HepG2 (cell line): ENCODE data around the gene VARS2. TPM values are rescaled to one million over a fixed set of nuclear protein-coding genes. Genes with fewer than 3 reads are reported as not detected.

Source experiments
- CENPT ChIP-seq: sonication (generic); formaldehyde crosslinking; IDR thresholded peaks from 2 replicates; pipeline ENCODE4 v1.8.0; 2022; ENCODE audit warnings: low read depth, mild to moderate bottlenecking, moderate library complexity, missing genetic modification reagents
- ELF4 ChIP-seq: sonication (generic); formaldehyde crosslinking; IDR thresholded peaks from 2 replicates; pipeline ENCODE4 v1.5.0; 2020; ENCODE audit warnings: missing genetic modification reagents, mild to moderate bottlenecking, moderate library complexity, borderline replicate concordance
- MTF1 ChIP-seq: sonication (generic); formaldehyde crosslinking; IDR thresholded peaks from 2 replicates; pipeline ENCODE4 v1.5.0; 2020; ENCODE audit warnings: missing genetic modification reagents
- PAF1 ChIP-seq: IDR thresholded peaks from 2 replicates; pipeline ENCODE4 v1.6.1; 2016; ENCODE audit warnings: missing genetic modification reagents, missing compliant biosample characterization
- SAFB2 ChIP-seq: sonication (generic); formaldehyde crosslinking; IDR thresholded peaks from 2 replicates; pipeline ENCODE4 v1.5.1; 2020; ENCODE audit warnings: missing genetic modification reagents, low read depth, mild to moderate bottlenecking, borderline replicate concordance
- TOPORS ChIP-seq: sonication (generic); formaldehyde crosslinking; IDR thresholded peaks from 2 replicates; pipeline ENCODE4 v1.8.0; 2023; ENCODE audit warnings: mild to moderate bottlenecking, missing genetic modification reagents
- XRCC5 ChIP-seq: fragments of 200-400 bp; formaldehyde crosslinking; optimal IDR thresholded peaks from 2 replicates; pipeline ENCODE3; 2017; ENCODE audit warnings: mild to moderate bottlenecking, low read length
- ZNF713 ChIP-seq: sonication (generic); formaldehyde crosslinking; IDR thresholded peaks from 2 replicates; pipeline ENCODE4 v1.4.0; 2020; ENCODE audit warnings: mild to moderate bottlenecking, missing genetic modification reagents
- ZNF781 ChIP-seq: sonication (generic); formaldehyde crosslinking; IDR thresholded peaks from 2 replicates; pipeline ENCODE4 v1.5.1; 2020; ENCODE audit warnings: borderline replicate concordance, mild to moderate bottlenecking, missing genetic modification reagents; ENCODE audit errors: not compliant biosample characterization
- ZNF841 ChIP-seq: sonication (generic); formaldehyde crosslinking; IDR thresholded peaks from 2 replicates; pipeline ENCODE4 v1.8.1; 2023; ENCODE audit warnings: missing genetic modification reagents, borderline replicate concordance
- polyA plus RNA-seq, 8 experiments: library from polyadenylated mRNA; depleted of rRNA in 3 of 8; stranded (reverse) in 7 of 8; unstranded in 1 of 8; fragments of >200 nt; fragmentation: Illumina TruSeq in 4 of 8; extraction: Trizol in 4 of 8; gene quantifications; 2 replicates each; pipeline versions ENCODE4 v1.2.1 to v1.2.3, GENCODE V29; 2011 to 2016; ENCODE audit warnings: low read depth in 4 of 8, missing spikeins in 1 of 8, mixed read lengths in 1 of 8; ENCODE audit not compliant: insufficient read depth in 1 of 8
- total RNA-seq, 5 experiments: library from RNA; depleted of rRNA; stranded (reverse); fragments of >200 nt; fragmentation: Illumina TruSeq; extraction: Trizol; gene quantifications; 2 replicates each; pipeline ENCODE4 v1.2.3, GENCODE V29; 2016; ENCODE audit warnings: low read depth in 1 of 5
- TF ChIP-seq, protein P1 (sequence below): sonication (generic); formaldehyde crosslinking; IDR thresholded peaks from 2 replicates; pipeline ENCODE4 v1.4.0; 2020; ENCODE audit warnings: missing genetic modification reagents
- TF ChIP-seq, protein P2 (sequence below): sonication (generic); formaldehyde crosslinking; IDR thresholded peaks from 2 replicates; pipeline ENCODE4 v1.9.0; 2022; ENCODE audit warnings: missing genetic modification reagents, mild to moderate bottlenecking, borderline replicate concordance
- TF ChIP-seq, protein P3 (sequence below): sonication (generic); formaldehyde crosslinking; IDR thresholded peaks from 2 replicates; pipeline ENCODE4 v1.5.0; 2020; ENCODE audit warnings: mild to moderate bottlenecking, missing genetic modification reagents
- TF ChIP-seq, protein P4 (sequence below): sonication (generic); formaldehyde crosslinking; conservative IDR thresholded peaks from 2 replicates; pipeline ENCODE4 v1.8.0; 2022; ENCODE audit warnings: mild to moderate bottlenecking, moderate library complexity, missing genetic modification reagents
- TF ChIP-seq, protein P5 (sequence below): IDR thresholded peaks from 2 replicates; pipeline ENCODE4 v1.6.1; 2016; ENCODE audit warnings: low read depth, borderline replicate concordance
- TF ChIP-seq, protein P6 (sequence below): sonication (generic); formaldehyde crosslinking; IDR thresholded peaks from 2 replicates; pipeline ENCODE4 v1.8.0; 2022; ENCODE audit warnings: low read depth, missing genetic modification reagents

VARS2 gene
- total and polyA plus RNA-seq, 2 of the 13 experiments (the other 11 are each of a cell fraction or from before 2014, with no cell fraction given): 61.8 to 71.8 TPM

DNA sequence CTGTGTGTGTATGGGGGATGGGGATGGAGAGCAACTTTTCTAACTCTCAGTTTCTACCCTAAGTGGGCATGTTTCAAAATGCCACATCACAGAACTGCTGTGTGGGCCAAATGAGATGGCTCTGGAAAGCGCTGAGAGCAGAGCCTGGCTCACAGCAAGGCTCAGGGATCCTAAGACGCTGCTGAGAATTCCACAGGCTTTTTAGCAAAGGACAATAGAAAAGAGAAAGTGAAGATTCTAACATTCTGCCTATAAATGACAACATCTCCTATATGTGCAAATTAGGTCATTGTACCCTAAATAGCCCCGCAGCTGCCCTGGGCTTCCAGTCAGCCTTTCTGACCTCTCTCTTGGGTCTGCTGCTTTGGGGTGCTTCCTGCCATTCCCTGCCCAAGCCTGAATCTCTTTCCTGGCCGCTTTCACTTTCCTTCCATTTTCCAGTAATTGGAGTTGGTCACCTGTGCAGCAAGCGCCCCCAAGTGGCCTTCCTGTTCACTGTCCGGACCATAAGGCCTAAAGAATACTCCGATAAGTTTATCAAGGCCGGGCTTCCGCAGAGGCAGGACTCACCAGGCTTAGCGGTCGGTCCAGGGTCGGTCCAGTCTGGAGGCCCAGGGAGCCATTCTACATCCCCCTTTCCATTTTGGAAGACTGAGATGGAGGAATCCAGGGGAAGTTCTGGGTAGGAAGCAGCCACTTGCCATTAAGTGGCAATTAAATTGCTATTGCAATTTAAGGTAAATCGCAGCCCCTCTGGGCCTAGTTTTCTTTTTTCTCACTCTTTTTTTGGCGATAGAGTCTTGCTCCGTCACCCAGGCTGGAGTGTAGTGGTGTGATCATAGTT lies 36.4 kb upstream of the VARS2 start (continued):
- TF ChIP-seq, protein P1, sequence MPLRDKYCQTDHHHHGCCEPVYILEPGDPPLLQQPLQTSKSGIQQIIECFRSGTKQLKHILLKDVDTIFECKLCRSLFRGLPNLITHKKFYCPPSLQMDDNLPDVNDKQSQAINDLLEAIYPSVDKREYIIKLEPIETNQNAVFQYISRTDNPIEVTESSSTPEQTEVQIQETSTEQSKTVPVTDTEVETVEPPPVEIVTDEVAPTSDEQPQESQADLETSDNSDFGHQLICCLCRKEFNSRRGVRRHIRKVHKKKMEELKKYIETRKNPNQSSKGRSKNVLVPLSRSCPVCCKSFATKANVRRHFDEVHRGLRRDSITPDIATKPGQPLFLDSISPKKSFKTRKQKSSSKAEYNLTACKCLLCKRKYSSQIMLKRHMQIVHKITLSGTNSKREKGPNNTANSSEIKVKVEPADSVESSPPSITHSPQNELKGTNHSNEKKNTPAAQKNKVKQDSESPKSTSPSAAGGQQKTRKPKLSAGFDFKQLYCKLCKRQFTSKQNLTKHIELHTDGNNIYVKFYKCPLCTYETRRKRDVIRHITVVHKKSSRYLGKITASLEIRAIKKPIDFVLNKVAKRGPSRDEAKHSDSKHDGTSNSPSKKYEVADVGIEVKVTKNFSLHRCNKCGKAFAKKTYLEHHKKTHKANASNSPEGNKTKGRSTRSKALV (CRISPR knock-in tag): 0 out of 2 replicates have a peak, but pooled peaks have one; percentile 29
- no peak for TF ChIP-seq ZNF713
- TF ChIP-seq TOPORS: no peak; the same call in 1 of the 2 replicates
- TF ChIP-seq SAFB2 (CRISPR knock-in tag): peak; percentile 61; the same call in 1 of the 2 replicates
- TF ChIP-seq, protein P2, sequence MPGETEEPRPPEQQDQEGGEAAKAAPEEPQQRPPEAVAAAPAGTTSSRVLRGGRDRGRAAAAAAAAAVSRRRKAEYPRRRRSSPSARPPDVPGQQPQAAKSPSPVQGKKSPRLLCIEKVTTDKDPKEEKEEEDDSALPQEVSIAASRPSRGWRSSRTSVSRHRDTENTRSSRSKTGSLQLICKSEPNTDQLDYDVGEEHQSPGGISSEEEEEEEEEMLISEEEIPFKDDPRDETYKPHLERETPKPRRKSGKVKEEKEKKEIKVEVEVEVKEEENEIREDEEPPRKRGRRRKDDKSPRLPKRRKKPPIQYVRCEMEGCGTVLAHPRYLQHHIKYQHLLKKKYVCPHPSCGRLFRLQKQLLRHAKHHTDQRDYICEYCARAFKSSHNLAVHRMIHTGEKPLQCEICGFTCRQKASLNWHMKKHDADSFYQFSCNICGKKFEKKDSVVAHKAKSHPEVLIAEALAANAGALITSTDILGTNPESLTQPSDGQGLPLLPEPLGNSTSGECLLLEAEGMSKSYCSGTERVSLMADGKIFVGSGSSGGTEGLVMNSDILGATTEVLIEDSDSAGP (CRISPR knock-in tag): peak; percentile 43; the same call in 1 of the 2 replicates
- TF ChIP-seq MTF1 (CRISPR knock-in tag): no peak
- TF ChIP-seq, protein P3, sequence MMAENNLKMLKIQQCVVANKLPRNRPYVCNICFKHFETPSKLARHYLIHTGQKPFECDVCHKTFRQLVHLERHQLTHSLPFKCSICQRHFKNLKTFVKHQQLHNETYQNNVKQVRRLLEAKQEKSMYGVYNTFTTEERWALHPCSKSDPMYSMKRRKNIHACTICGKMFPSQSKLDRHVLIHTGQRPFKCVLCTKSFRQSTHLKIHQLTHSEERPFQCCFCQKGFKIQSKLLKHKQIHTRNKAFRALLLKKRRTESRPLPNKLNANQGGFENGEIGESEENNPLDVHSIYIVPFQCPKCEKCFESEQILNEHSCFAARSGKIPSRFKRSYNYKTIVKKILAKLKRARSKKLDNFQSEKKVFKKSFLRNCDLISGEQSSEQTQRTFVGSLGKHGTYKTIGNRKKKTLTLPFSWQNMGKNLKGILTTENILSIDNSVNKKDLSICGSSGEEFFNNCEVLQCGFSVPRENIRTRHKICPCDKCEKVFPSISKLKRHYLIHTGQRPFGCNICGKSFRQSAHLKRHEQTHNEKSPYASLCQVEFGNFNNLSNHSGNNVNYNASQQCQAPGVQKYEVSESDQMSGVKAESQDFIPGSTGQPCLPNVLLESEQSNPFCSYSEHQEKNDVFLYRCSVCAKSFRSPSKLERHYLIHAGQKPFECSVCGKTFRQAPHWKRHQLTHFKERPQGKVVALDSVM (CRISPR knock-in tag): no peak
- no peak for TF ChIP-seq ZNF841 (CRISPR knock-in tag)
- TF ChIP-seq, protein P4, sequence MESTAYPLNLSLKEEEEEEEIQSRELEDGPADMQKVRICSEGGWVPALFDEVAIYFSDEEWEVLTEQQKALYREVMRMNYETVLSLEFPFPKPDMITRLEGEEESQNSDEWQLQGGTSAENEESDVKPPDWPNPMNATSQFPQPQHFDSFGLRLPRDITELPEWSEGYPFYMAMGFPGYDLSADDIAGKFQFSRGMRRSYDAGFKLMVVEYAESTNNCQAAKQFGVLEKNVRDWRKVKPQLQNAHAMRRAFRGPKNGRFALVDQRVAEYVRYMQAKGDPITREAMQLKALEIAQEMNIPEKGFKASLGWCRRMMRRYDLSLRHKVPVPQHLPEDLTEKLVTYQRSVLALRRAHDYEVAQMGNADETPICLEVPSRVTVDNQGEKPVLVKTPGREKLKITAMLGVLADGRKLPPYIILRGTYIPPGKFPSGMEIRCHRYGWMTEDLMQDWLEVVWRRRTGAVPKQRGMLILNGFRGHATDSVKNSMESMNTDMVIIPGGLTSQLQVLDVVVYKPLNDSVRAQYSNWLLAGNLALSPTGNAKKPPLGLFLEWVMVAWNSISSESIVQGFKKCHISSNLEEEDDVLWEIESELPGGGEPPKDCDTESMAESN (CRISPR knock-in tag): no peak
- peak; percentile 93 for TF ChIP-seq XRCC5
- TF ChIP-seq ELF4 (CRISPR knock-in tag): no peak; the same call in 1 of the 2 replicates
- TF ChIP-seq, protein P5, sequence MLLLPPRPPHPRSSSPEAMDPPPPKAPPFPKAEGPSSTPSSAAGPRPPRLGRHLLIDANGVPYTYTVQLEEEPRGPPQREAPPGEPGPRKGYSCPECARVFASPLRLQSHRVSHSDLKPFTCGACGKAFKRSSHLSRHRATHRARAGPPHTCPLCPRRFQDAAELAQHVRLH (CRISPR knock-in tag): peak; percentile 76; the same call in 1 of the 2 replicates
- TF ChIP-seq PAF1 (CRISPR knock-in tag): no peak
- TF ChIP-seq CENPT (CRISPR knock-in tag): no peak
- no peak for TF ChIP-seq ZNF781 (CRISPR knock-in tag)
- TF ChIP-seq, protein P6, sequence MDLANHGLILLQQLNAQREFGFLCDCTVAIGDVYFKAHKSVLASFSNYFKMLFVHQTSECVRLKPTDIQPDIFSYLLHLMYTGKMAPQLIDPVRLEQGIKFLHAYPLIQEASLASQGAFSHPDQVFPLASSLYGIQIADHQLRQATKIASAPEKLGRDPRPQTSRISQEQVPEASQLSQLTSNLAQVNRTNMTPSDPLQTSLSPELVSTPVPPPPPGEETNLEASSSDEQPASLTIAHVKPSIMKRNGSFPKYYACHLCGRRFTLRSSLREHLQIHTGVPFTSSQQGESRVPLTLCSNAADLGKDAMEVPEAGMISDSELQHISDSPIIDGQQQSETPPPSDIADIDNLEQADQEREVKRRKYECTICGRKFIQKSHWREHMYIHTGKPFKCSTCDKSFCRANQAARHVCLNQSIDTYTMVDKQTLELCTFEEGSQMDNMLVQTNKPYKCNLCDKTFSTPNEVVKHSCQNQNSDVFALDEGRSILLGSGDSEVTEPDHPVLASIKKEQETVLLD: no peak
